Measurements from ENCODE around the gene PPP1R26. TPM values are rescaled to one million over a fixed set of nuclear protein-coding genes. Genes with fewer than 3 reads are reported as not detected.

PPP1R26 gene
- total and polyA plus RNA-seq, 12 donors, result 3.3 to 34.8 (median 15.8) TPM

GRCh38 chr9:135502168-135502872 lies 22.7 kb downstream of the PPP1R26 start:
- intact Hi-C loops (cut with DNase I), result no loop called here
- Histone ChIP-seq H3K9me3 (replicated peaks in 1 of 3) (no peaks in the 10 kb centered on the region), H3K4me3 (no peak overlapping the region), H3K36me3 (replicated peaks in 1 of 2) (peaks cover 0 to 26% of the 10 kb centered on the region in 2 donors), H3K4me1 (replicated peaks in 1 of 2) (peaks cover 18% of the 10 kb centered on the region in 2 donors), H3K27me3 (no peaks in the 10 kb centered on the region), H3K27ac (no peak overlapping the region)
- WGBS, 4 donors, result 84 to 89% (median 87%) methylated on average over 15 of the region's 15 CpGs
- DNase-seq, result peak in 2 of 7 donors; percentile 7 to 16
- no peak for TF ChIP-seq POLR2A (IDR thresholded peaks at IDR 0.05)
- TF ChIP-seq, protein P1, sequence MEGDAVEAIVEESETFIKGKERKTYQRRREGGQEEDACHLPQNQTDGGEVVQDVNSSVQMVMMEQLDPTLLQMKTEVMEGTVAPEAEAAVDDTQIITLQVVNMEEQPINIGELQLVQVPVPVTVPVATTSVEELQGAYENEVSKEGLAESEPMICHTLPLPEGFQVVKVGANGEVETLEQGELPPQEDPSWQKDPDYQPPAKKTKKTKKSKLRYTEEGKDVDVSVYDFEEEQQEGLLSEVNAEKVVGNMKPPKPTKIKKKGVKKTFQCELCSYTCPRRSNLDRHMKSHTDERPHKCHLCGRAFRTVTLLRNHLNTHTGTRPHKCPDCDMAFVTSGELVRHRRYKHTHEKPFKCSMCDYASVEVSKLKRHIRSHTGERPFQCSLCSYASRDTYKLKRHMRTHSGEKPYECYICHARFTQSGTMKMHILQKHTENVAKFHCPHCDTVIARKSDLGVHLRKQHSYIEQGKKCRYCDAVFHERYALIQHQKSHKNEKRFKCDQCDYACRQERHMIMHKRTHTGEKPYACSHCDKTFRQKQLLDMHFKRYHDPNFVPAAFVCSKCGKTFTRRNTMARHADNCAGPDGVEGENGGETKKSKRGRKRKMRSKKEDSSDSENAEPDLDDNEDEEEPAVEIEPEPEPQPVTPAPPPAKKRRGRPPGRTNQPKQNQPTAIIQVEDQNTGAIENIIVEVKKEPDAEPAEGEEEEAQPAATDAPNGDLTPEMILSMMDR (IDR thresholded peaks at IDR 0.05), result no peak

DNA sequence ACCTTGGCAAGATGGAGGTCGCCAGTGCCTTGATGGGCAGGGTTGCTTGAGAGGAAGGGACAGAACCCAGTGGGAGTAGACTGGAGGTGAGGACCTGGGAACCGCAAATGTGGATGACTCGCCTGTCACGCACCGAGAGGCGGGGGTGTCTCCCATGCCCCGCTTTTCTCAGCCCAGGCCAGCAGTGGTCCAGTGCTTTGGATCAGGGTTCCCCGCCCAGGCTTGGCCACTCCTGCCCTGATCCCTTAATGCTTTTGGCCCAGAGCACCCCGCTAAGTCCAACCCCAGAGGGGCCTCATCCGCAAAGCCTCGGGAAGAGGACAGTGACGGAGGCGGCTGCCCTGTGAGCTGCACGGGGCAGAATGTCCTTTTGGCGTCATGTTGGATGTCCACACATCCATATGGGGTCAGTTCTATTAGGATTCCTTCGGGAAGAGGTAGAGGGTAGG lies 23.3 kb downstream of the PPP1R26 start:
- no peak for TF ChIP-seq POLR2A (IDR thresholded peaks at IDR 0.05)
- TF ChIP-seq, protein P1 (IDR thresholded peaks at IDR 0.05), result no peak
- DNase-seq, result peak in 1 of 7 donors; percentile 22
- intact Hi-C loops (cut with DNase I), result no loop called here
- H3K36me3 ChIP-seq (replicated peaks in 1 of 2), result peaks cover 0 to 26% of the 10 kb centered on the region in 2 donors
- 88 to 92% (median 89%) methylated on average over 7 to 16 of the region's 16 CpGs for WGBS, 4 donors
- H3K4me3 ChIP-seq, result no peak overlapping the region
- no peaks in the 10 kb centered on the region for H3K27me3 ChIP-seq
- no peak overlapping the region for H3K27ac ChIP-seq
- no peaks in the 10 kb centered on the region for H3K9me3 ChIP-seq (replicated peaks in 1 of 3)
- H3K4me1 ChIP-seq (replicated peaks in 1 of 2), result peaks cover 18% of the 10 kb centered on the region in 2 donors

DNA sequence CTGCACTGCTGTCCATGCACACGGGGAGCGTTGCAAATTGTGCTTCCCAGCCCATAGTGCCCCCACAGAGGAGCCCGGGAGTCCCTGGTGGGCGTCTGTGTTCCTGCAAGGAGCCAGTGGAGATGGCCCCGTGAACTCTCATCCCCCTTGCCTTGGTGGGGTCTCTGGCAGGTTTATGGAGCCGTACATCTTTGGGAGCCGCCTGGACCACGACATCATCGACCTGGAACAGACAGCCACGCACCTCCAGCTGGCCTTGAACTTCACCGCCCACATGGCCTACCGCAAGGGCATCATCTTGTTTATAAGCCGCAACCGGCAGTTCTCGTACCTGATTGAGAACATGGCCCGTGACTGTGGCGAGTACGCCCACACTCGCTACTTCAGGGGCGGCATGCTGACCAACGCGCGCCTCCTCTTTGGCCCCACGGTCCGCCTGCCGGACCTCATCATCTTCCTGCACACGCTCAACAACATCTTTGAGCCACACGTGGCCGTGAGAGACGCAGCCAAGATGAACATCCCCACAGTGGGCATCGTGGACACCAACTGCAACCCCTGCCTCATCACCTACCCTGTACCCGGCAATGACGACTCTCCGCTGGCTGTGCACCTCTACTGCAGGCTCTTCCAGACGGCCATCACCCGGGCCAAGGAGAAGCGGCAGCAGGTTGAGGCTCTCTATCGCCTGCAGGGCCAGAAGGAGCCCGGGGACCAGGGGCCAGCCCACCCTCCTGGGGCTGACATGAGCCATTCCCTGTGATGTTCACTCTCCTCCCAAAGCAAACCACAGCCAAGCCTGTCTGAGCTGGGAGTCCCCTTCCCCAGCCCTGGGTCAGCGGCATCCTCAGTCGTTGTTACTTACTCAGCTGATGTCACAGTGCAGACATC lies 24.0 kb downstream of the PPP1R26 start:
- Histone ChIP-seq H3K9me3 (replicated peaks in 1 of 3) (no peaks in the 10 kb centered on the region), H3K27ac (no peak overlapping the region), H3K4me3 (no peak overlapping the region), H3K4me1 (replicated peaks in 1 of 2) (peaks cover 18% of the 10 kb centered on the region in 2 donors), H3K27me3 (no peaks in the 10 kb centered on the region), H3K36me3 (replicated peaks in 1 of 2) (peaks cover 0 to 26% of the 10 kb centered on the region in 2 donors)
- peak in 1 of 7 donors; percentile 15 for DNase-seq
- intact Hi-C loops (cut with DNase I), result no loop called here
- no peak for TF ChIP-seq POLR2A (IDR thresholded peaks at IDR 0.05)
- TF ChIP-seq, protein P1 (IDR thresholded peaks at IDR 0.05), result no peak
- 85 to 89% (median 85%) methylated on average over 32 to 41 of the region's 41 CpGs for WGBS, 4 donors
